ENCODE results near the gene HDGFL1.

Gene HDGFL1

DNA sequence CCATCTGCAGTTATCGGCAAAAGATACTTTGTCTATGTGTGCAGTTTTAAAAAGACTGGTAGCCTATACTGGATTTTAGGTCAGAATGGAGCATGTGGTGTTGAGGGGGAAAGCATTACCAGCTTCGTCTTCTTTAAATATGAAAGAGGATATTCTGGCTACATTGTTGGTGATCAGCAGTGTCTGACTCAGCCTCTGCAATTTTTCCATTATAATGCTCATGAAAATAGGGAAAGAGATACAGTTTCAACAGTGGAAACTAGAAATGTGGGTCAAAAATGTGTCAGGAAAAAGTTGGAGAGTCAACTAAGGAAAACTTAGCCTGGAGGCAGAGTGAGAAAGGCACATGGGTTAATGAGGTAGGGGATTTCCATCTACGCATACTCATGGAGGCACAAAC is 45.2 kb downstream of the HDGFL1 start:
- H2AFZ ChIP-seq (ENCODE audit: low read depth): no peak overlapping the region
- no peaks in the 10 kb centered on the region for H3K36me3 ChIP-seq (ENCODE audit: insufficient read depth)
- H3K4me3 ChIP-seq (IDR thresholded peaks at IDR 0.05; ENCODE audit: insufficient read depth, low read depth, low read length): no peak overlapping the region
- no peaks in the 10 kb centered on the region for H3K4me1 ChIP-seq (ENCODE audit: low read depth, poor library complexity, severe bottlenecking)
- TF ChIP-seq, protein P1, sequence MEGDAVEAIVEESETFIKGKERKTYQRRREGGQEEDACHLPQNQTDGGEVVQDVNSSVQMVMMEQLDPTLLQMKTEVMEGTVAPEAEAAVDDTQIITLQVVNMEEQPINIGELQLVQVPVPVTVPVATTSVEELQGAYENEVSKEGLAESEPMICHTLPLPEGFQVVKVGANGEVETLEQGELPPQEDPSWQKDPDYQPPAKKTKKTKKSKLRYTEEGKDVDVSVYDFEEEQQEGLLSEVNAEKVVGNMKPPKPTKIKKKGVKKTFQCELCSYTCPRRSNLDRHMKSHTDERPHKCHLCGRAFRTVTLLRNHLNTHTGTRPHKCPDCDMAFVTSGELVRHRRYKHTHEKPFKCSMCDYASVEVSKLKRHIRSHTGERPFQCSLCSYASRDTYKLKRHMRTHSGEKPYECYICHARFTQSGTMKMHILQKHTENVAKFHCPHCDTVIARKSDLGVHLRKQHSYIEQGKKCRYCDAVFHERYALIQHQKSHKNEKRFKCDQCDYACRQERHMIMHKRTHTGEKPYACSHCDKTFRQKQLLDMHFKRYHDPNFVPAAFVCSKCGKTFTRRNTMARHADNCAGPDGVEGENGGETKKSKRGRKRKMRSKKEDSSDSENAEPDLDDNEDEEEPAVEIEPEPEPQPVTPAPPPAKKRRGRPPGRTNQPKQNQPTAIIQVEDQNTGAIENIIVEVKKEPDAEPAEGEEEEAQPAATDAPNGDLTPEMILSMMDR (conservative IDR thresholded peaks at IDR 0.05; ENCODE audit: low read depth, low read length): no peak
- H3K4me2 ChIP-seq: no peak overlapping the region
- H4K20me1 ChIP-seq (ENCODE audit: insufficient read depth): no peaks in the 10 kb centered on the region
- no peaks in the 10 kb centered on the region for H3K27me3 ChIP-seq (ENCODE audit: insufficient read depth, low read depth)
- no peak overlapping the region for H3K27ac ChIP-seq
- H3K9ac ChIP-seq: no peak overlapping the region
- H3K79me2 ChIP-seq (ENCODE audit: insufficient read depth, low read depth): no peaks in the 10 kb centered on the region

DNA sequence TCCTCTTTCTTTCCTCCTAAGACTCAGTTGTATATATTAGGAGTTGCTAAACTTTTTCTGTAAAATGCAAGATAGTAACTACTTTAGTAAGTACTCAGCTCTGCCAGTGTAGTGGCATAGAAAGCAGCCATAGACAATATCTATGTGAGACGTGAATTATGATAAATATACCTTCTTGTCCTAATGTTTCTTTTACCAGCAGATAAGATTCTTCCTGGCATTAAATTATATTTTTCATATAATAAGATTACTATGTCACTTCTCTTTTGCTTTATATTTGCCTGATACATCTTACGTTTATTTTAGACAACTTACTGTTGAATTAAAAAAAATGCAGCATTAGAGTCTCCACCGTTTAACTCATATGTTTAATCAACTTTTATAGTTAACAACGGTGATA is 51.7 kb downstream of the HDGFL1 start:
- no peaks in the 10 kb centered on the region for H4K20me1 ChIP-seq (ENCODE audit: insufficient read depth)
- H3K36me3 ChIP-seq (ENCODE audit: insufficient read depth): no peaks in the 10 kb centered on the region
- TF ChIP-seq, protein P1 (conservative IDR thresholded peaks at IDR 0.05; ENCODE audit: low read depth, low read length): no peak
- no peak overlapping the region for H3K4me2 ChIP-seq
- no peaks in the 10 kb centered on the region for H3K79me2 ChIP-seq (ENCODE audit: insufficient read depth, low read depth)
- H3K9ac ChIP-seq: no peak overlapping the region
- no peak overlapping the region for H3K4me3 ChIP-seq (IDR thresholded peaks at IDR 0.05; ENCODE audit: insufficient read depth, low read depth, low read length)
- H2AFZ ChIP-seq (ENCODE audit: low read depth): no peak overlapping the region
- H3K4me1 ChIP-seq (ENCODE audit: low read depth, poor library complexity, severe bottlenecking): no peaks in the 10 kb centered on the region
- H3K27me3 ChIP-seq (ENCODE audit: insufficient read depth, low read depth): no peaks in the 10 kb centered on the region
- no peak overlapping the region for H3K27ac ChIP-seq

All from KMS-11 (cell line).